H1 (cell line): ENCODE results near the gene NUPR1. TPM values are rescaled to one million over a fixed set of nuclear protein-coding genes. Genes with fewer than 3 reads are reported as not detected.

ENCODE experiments used
- CEBPB ChIP-seq: IDR thresholded peaks from 2 replicates; pipeline ENCODE4 v1.6.1; 2012; ENCODE audit warnings: low read depth, low read length
- EZH2 ChIP-seq: fragments of 200-600 bp; sonication (generic); IDR thresholded peaks from 2 replicates; pipeline ENCODE4 v1.7.1; 2012; ENCODE audit warnings: low read depth, mild to moderate bottlenecking, moderate library complexity, low read length, inconsistent platforms; ENCODE audit not compliant: severe bottlenecking
- JUN ChIP-seq: IDR thresholded peaks from 2 replicates; pipeline ENCODE4 v1.6.1; 2011; ENCODE audit warnings: low read depth, mild to moderate bottlenecking, improper control_type of control experiment, low read length
- JUND ChIP-seq: IDR thresholded peaks from 2 replicates; pipeline ENCODE4 v1.6.1; 2011; ENCODE audit warnings: mild to moderate bottlenecking, improper control_type of control experiment, low read length
- KDM5A ChIP-seq: fragments of 200-600 bp; IDR thresholded peaks from 2 replicates; pipeline ENCODE4 v1.7.1; 2012; ENCODE audit warnings: mild to moderate bottlenecking, low read length, inconsistent platforms, mixed read lengths
- PHF8 ChIP-seq: fragments of 200-600 bp; sonication (generic); conservative IDR thresholded peaks from 2 replicates; pipeline ENCODE4 v1.7.1; 2012; ENCODE audit warnings: low read depth, mild to moderate bottlenecking, inconsistent platforms, low read length, moderate library complexity
- SP2 ChIP-seq: IDR thresholded peaks from 2 replicates; pipeline ENCODE4 v1.6.1; 2012; ENCODE audit warnings: mild to moderate bottlenecking, low read length, inconsistent platforms
- SRF ChIP-seq: IDR thresholded peaks from 2 replicates; pipeline ENCODE4 v1.6.1; 2011; ENCODE audit warnings: mild to moderate bottlenecking, low read depth, low read length, moderate library complexity
- TAF7 ChIP-seq: optimal IDR thresholded peaks from 2 replicates; pipeline ENCODE3; 2011; ENCODE audit warnings: low read depth, mild to moderate bottlenecking, inconsistent platforms, low read length, moderate library complexity, borderline replicate concordance
- polyA plus RNA-seq, 7 experiments: library from polyadenylated mRNA; depleted of rRNA in 3 of 7; stranded (reverse) in 5 of 7; unstranded in 2 of 7; fragments of >200 nt in 5 of 7; fragments of 200-250 nt in 2 of 7; gene quantifications; 1 replicate in 5 of 7; 2 replicates in 1 of 7; 4 replicates in 1 of 7; pipeline versions ENCODE4 v1.2.1 to v1.2.3, GENCODE V29; 2011 to 2013; ENCODE audit warnings: missing spikeins in 2 of 7, mixed read lengths in 2 of 7
- total RNA-seq: library from RNA; stranded (reverse); fragmentation: NEBNext Ultra II Directional; extraction: Animal tissue kit (Norgen Biotek cat#: 25700); gene quantifications from 2 replicates; pipeline ENCODE4 v1.2.1, GENCODE V29; 2021
- TF ChIP-seq, protein P1 (sequence below): fragments of 300-600 bp; sonication (generic); IDR thresholded peaks from 2 replicates; pipeline ENCODE4 v1.7.1; 2012; ENCODE audit warnings: low read length, moderate library complexity, mild to moderate bottlenecking, inconsistent platforms; ENCODE audit not compliant: insufficient replicate concordance
- TF ChIP-seq, protein P2 (sequence below): IDR thresholded peaks from 2 replicates; pipeline ENCODE4 v1.6.1; 2012; ENCODE audit warnings: low read length, inconsistent platforms

The NUPR1 gene
- total and polyA plus RNA-seq, 2 of the 8 experiments (the other 6 are each of a cell fraction or from before 2014, with no cell fraction given) = 0.17 to 0.20 TPM

DNA sequence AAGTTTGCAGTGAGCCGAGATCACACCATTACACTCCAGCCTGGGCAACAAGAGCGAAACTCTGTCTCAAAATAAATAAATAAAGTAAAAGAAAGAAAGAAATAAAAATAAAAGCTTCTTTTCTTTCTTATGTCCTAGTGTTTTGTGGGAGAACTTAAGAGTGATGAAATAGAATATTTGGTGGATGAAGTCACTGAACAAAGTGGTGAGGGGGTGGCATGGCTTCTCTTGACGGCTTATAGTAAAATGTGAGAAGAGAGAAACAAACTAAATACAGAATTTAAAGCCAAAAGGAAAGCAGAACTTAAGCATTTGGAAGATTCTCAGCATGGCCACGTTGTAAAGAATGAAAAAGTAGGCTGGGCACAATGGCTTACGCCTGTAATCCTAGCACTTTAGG, 30.2 kb upstream of the NUPR1 start (continued):
- TF ChIP-seq, protein P1, sequence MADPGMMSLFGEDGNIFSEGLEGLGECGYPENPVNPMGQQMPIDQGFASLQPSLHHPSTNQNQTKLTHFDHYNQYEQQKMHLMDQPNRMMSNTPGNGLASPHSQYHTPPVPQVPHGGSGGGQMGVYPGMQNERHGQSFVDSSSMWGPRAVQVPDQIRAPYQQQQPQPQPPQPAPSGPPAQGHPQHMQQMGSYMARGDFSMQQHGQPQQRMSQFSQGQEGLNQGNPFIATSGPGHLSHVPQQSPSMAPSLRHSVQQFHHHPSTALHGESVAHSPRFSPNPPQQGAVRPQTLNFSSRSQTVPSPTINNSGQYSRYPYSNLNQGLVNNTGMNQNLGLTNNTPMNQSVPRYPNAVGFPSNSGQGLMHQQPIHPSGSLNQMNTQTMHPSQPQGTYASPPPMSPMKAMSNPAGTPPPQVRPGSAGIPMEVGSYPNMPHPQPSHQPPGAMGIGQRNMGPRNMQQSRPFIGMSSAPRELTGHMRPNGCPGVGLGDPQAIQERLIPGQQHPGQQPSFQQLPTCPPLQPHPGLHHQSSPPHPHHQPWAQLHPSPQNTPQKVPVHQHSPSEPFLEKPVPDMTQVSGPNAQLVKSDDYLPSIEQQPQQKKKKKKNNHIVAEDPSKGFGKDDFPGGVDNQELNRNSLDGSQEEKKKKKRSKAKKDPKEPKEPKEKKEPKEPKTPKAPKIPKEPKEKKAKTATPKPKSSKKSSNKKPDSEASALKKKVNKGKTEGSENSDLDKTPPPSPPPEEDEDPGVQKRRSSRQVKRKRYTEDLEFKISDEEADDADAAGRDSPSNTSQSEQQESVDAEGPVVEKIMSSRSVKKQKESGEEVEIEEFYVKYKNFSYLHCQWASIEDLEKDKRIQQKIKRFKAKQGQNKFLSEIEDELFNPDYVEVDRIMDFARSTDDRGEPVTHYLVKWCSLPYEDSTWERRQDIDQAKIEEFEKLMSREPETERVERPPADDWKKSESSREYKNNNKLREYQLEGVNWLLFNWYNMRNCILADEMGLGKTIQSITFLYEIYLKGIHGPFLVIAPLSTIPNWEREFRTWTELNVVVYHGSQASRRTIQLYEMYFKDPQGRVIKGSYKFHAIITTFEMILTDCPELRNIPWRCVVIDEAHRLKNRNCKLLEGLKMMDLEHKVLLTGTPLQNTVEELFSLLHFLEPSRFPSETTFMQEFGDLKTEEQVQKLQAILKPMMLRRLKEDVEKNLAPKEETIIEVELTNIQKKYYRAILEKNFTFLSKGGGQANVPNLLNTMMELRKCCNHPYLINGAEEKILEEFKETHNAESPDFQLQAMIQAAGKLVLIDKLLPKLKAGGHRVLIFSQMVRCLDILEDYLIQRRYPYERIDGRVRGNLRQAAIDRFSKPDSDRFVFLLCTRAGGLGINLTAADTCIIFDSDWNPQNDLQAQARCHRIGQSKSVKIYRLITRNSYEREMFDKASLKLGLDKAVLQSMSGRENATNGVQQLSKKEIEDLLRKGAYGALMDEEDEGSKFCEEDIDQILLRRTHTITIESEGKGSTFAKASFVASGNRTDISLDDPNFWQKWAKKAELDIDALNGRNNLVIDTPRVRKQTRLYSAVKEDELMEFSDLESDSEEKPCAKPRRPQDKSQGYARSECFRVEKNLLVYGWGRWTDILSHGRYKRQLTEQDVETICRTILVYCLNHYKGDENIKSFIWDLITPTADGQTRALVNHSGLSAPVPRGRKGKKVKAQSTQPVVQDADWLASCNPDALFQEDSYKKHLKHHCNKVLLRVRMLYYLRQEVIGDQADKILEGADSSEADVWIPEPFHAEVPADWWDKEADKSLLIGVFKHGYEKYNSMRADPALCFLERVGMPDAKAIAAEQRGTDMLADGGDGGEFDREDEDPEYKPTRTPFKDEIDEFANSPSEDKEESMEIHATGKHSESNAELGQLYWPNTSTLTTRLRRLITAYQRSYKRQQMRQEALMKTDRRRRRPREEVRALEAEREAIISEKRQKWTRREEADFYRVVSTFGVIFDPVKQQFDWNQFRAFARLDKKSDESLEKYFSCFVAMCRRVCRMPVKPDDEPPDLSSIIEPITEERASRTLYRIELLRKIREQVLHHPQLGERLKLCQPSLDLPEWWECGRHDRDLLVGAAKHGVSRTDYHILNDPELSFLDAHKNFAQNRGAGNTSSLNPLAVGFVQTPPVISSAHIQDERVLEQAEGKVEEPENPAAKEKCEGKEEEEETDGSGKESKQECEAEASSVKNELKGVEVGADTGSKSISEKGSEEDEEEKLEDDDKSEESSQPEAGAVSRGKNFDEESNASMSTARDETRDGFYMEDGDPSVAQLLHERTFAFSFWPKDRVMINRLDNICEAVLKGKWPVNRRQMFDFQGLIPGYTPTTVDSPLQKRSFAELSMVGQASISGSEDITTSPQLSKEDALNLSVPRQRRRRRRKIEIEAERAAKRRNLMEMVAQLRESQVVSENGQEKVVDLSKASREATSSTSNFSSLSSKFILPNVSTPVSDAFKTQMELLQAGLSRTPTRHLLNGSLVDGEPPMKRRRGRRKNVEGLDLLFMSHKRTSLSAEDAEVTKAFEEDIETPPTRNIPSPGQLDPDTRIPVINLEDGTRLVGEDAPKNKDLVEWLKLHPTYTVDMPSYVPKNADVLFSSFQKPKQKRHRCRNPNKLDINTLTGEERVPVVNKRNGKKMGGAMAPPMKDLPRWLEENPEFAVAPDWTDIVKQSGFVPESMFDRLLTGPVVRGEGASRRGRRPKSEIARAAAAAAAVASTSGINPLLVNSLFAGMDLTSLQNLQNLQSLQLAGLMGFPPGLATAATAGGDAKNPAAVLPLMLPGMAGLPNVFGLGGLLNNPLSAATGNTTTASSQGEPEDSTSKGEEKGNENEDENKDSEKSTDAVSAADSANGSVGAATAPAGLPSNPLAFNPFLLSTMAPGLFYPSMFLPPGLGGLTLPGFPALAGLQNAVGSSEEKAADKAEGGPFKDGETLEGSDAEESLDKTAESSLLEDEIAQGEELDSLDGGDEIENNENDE = no peak
- TF ChIP-seq EZH2 (no peak), PHF8 (no peak), SP2 (no peak), TAF7 (no peak), CEBPB (no peak), JUND (no peak), KDM5A (no peak), SRF (no peak), JUN (no peak)
- TF ChIP-seq, protein P2, sequence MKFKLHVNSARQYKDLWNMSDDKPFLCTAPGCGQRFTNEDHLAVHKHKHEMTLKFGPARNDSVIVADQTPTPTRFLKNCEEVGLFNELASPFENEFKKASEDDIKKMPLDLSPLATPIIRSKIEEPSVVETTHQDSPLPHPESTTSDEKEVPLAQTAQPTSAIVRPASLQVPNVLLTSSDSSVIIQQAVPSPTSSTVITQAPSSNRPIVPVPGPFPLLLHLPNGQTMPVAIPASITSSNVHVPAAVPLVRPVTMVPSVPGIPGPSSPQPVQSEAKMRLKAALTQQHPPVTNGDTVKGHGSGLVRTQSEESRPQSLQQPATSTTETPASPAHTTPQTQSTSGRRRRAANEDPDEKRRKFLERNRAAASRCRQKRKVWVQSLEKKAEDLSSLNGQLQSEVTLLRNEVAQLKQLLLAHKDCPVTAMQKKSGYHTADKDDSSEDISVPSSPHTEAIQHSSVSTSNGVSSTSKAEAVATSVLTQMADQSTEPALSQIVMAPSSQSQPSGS = no peak
